Measurements from ENCODE around the gene FREY1.

The FREY1 gene

DNA sequence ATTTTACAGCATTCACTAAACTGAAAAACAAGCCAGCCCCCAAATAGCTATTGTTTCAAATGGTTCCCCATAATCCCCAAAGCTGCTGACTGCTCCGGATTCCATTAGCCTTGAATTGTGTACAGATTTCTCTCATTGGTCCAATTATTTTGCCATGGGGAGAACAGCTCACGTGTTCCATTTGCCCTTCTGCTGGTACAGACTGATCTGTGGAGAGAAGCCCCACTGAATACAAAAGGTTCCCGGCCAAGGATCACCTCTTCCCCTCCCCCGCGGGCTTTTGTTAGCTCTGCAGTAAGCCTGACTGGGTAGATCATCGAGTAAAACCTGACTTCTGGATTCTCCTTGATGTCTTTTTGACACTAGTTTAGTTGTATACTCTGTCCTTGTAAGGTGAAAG lies 30.7 kb downstream of the FREY1 start:
- TF ChIP-seq, protein P1, sequence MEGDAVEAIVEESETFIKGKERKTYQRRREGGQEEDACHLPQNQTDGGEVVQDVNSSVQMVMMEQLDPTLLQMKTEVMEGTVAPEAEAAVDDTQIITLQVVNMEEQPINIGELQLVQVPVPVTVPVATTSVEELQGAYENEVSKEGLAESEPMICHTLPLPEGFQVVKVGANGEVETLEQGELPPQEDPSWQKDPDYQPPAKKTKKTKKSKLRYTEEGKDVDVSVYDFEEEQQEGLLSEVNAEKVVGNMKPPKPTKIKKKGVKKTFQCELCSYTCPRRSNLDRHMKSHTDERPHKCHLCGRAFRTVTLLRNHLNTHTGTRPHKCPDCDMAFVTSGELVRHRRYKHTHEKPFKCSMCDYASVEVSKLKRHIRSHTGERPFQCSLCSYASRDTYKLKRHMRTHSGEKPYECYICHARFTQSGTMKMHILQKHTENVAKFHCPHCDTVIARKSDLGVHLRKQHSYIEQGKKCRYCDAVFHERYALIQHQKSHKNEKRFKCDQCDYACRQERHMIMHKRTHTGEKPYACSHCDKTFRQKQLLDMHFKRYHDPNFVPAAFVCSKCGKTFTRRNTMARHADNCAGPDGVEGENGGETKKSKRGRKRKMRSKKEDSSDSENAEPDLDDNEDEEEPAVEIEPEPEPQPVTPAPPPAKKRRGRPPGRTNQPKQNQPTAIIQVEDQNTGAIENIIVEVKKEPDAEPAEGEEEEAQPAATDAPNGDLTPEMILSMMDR (IDR thresholded peaks at IDR 0.05; ENCODE audit: low read depth, low read length), result no peak
- no peak overlapping the region for H3K4me3 ChIP-seq (ENCODE audit: low read depth, low read length)

DNA sequence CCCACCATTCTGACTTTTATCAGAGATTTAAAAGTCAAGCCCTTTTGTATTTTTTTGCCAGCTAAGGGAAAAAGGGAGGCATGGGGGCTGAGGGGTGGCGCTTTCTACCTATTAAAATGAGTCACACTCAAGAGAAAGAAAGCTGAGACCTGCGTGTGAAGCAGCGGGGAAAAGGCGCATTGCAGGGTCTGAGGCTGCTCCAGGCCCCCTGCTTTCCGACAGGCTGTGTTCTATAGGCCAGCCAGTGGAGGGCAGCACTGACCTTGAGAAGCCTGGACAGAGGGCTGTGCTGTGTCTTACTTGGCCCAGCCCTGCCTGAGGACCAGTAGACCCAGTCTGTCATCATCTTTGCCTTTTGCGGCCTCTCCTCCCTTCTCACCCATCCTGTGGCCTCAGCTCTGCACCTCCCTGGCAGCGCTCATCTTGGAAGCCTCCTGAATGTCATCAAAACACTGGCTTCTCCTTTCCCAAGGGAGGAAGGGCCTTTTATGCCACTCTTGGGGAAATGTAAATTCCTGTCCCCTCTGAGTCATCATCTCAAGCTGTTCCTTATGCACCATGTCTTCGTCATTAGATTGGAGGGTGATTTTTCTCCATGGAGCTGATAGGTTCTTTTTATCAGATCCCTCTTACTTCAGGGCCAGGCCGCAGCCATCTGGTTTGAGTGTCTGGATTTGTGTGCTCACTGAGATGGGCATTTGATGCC lies 34.3 kb downstream of the FREY1 start:
- H3K4me3 ChIP-seq (ENCODE audit: low read depth, low read length), result no peak overlapping the region
- TF ChIP-seq, protein P1 (IDR thresholded peaks at IDR 0.05; ENCODE audit: low read depth, low read length), result peak; percentile 86

DNA sequence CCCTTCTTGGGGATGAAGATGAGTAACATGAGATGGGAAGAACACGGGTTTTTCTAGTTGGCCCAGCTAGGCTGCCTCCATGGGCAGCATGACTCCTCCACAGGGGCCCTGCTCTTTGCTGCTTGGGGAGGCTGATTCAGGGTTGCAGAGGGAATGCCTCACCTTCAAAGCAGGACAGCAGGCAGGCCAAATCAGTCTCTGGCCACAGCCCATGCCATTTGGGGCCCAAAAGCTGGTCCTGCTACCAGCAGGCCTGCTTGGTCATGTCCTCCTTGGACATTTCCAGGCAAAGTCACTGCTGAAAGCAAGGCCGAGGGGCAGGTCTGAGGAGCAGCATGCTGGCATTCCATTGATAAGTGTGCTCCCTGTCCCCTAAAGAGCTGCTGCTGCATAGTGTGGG lies 35.4 kb downstream of the FREY1 start:
- TF ChIP-seq, protein P1 (IDR thresholded peaks at IDR 0.05; ENCODE audit: low read depth, low read length), result no peak
- H3K4me3 ChIP-seq (ENCODE audit: low read depth, low read length), result no peak overlapping the region

DNA sequence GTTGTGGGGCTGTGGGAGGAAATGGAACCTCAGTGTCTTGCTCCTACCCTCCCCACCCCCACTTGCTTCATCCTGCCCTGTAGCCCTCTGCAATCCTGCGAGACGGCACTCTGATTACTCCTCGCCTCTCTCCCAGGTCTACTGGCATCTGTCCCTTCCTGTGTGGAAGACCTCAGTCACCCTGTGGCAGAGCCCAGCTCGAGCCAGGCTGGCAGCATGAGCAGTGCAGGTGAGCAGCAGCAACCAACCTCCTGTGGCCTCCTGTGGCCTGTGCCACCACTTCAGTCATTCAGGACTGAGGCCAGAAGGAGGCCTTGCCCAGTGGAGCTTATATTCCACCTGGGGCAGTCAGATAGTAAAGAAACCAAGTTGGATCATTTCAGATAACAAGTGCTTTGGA lies 36.4 kb downstream of the FREY1 start:
- TF ChIP-seq, protein P1 (IDR thresholded peaks at IDR 0.05; ENCODE audit: low read depth, low read length), result no peak
- no peak overlapping the region for H3K4me3 ChIP-seq (ENCODE audit: low read depth, low read length)

DNA sequence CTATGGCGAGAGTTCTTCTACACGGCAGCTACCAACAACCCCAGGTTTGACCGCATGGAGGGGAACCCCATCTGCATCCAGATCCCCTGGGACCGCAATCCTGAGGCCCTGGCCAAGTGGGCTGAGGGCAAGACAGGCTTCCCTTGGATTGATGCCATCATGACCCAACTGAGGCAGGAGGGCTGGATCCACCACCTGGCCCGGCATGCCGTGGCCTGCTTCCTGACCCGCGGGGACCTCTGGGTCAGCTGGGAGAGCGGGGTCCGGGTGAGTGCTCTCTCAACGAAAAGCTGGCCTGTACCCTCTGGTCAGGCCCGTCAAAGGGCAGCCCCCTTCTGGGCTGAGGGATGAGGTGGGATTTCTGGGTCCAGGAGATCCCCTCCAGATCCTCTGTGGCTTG lies 37.5 kb downstream of the FREY1 start:
- TF ChIP-seq, protein P1 (IDR thresholded peaks at IDR 0.05; ENCODE audit: low read depth, low read length), result no peak
- H3K4me3 ChIP-seq (ENCODE audit: low read depth, low read length), result no peak overlapping the region

DNA sequence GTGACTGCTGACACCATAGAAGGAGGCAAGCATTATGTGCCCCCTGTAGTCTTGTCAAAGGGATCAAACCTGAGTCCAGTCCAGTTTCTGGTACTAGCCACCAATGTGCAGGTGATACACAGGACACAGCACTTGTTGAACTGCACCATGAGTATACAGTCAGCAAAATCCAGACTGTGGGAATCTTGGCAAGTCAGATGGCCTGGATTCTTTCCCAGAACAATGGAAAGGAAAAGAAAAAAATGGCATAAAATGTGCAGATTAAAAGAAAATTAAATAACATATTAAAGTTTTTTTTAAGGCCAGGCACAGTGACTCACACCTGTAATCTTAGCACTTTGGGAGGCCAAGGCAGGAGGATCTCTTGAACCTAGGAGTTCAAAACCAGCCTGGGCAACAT lies 43.0 kb downstream of the FREY1 start:
- TF ChIP-seq, protein P1 (IDR thresholded peaks at IDR 0.05; ENCODE audit: low read depth, low read length), result no peak

DNA sequence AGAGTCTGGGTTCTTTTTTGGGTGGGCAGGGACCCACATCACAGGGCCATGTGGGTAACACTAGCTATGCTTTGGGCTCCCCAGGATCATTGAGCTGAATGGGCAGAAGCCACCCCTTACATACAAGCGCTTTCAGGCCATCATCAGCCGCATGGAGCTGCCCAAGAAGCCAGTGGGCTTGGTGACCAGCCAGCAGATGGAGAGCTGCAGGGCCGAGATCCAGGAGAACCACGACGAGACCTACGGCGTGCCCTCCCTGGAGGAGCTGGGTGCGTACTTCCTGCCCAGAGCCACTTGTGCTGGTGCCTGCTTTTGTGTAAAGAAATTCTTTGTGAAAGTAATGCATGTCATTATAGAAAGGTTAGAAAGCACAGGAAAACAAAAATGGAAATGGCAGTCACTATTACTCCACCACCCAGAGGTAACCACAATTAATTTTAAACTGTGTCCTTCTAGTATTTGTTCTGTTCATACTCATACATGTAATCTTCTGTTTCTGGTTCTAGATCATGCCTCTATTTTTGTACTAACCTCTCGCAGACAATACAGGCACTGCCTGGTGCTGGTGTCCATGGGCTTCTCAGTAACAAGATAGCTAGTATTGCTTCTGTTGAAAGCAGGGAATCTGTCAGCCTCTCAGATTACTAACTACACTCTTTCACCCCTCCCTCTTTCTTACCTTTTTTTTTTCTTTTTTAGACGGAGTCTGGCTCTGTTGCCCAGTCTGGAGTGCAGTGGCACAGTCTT lies 46.1 kb downstream of the FREY1 start:
- no peak overlapping the region for H3K4me3 ChIP-seq (ENCODE audit: low read depth, low read length)
- TF ChIP-seq, protein P1 (IDR thresholded peaks at IDR 0.05; ENCODE audit: low read depth, low read length), result no peak

More for the DNA sequence above, 43.0 kb downstream of the FREY1 start:
- H3K4me3 ChIP-seq (ENCODE audit: low read depth, low read length), result no peak overlapping the region
